Raji (cell line): ENCODE data around the gene RANGRF.

Source experiments
- POLR2A ChIP-seq: IDR thresholded peaks from 2 replicates; pipeline ENCODE4 v1.6.1; 2011; ENCODE audit warnings: low read depth, low read length, control low read depth; ENCODE audit not compliant: insufficient read depth

The RANGRF gene

DNA sequence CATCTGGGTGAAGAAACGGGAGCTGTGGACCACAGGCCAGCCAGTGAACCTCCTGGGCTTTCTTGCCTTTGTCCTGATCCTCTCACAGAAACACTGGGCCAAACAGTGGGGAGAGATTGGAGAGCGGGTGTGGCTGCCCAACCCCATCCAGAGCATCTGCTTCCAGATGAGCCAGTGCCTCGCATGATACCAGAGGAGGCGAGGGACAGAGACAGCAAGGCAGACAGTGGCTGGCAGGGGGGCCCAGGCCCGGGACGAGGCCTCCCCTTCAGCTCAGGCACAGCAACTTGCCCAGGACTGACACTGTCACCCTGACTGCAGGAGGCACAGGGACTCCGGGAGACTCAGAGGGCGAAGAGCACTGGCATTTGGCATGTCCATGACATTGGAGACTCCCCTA, 33.6 kb downstream of the RANGRF start:
- no peak for TF ChIP-seq POLR2A

GRCh38 chr17:8324132-8324531, 35.7 kb downstream of the RANGRF start:
- no peak for TF ChIP-seq POLR2A

DNA sequence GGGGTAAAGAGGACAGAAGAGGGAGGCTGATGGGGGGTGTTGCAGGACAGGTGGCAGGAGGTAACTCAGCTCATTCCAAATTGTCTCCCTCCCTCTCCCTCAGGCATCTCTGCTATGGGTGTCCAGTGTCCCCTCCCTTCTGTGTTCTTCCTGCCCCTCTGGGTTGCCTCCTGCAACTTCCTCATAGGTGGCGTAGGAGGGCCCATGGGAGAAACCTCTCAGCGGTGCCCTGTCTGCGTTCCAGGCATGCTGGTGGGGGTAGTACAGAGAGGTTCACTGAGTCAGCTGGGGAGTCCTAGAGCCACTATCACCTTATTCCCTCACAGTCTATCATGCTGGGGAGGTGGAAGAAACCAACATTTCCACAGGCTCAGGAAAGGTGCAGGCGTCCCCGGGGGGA, 36.5 kb downstream of the RANGRF start:
- TF ChIP-seq POLR2A = no peak

- no peak for TF ChIP-seq POLR2A
Measured at GRCh38 chr17:8326511-8327302, 38.2 kb downstream of the RANGRF start.

DNA sequence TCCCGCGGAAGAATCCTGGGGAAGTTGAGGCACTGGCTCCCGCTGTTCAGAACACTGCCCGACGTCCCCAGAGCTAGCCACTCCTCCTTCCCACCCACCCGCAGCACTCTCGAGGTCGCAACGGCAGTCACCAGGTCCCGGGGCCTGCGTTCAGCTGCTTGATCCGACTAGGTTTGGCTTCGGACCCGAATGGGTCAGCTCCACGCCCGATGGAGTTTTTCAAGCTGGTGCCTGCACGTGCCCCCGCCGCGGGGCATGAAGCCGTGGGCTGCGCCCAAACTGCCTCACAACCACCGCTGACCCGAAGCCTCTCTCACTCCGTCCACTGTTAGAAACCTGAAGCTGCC, 38.8 kb downstream of the RANGRF start:
- no peak for TF ChIP-seq POLR2A

DNA sequence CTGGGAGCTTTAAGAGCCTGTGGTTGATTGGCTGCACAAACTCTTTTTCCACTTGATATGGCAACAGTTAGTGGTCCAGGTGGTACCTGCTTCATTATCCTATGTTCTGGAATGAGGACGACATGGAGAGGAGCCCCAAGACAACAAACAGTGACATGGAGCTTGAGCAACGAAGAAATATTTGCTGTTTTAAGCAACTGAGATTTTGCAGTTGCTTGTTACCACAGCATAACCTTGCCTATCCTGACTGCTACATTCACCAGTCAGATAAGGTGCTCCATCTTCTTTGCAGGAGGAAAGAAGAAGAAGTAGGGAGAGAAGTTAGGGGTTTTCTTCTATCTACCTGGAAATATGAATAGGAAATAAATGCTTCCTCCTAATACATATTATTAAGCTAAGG, 43.7 kb downstream of the RANGRF start:
- TF ChIP-seq POLR2A = no peak

DNA sequence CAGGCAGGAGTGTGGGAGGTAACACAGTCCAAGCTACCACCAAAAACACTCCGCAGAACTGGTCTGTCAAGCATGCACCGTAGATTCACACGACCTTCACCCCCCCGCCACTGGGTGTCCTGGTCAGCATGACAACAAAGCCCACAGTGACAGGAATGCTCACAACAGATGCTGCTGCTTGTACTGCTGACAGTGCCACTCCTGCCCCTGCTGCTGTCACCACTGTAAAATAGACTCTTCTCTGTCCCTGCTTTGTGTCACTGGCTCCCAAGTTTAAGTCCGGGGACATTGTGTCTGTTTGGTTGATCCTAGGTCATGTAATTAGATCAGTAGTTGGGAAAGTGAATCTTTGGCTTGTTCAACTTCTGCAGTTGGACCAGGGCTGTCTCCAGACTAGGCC, 44.2 kb downstream of the RANGRF start:
- no peak for TF ChIP-seq POLR2A

GRCh38 chr17:8333281-8333680, 44.8 kb downstream of the RANGRF start:
- no peak for TF ChIP-seq POLR2A

DNA sequence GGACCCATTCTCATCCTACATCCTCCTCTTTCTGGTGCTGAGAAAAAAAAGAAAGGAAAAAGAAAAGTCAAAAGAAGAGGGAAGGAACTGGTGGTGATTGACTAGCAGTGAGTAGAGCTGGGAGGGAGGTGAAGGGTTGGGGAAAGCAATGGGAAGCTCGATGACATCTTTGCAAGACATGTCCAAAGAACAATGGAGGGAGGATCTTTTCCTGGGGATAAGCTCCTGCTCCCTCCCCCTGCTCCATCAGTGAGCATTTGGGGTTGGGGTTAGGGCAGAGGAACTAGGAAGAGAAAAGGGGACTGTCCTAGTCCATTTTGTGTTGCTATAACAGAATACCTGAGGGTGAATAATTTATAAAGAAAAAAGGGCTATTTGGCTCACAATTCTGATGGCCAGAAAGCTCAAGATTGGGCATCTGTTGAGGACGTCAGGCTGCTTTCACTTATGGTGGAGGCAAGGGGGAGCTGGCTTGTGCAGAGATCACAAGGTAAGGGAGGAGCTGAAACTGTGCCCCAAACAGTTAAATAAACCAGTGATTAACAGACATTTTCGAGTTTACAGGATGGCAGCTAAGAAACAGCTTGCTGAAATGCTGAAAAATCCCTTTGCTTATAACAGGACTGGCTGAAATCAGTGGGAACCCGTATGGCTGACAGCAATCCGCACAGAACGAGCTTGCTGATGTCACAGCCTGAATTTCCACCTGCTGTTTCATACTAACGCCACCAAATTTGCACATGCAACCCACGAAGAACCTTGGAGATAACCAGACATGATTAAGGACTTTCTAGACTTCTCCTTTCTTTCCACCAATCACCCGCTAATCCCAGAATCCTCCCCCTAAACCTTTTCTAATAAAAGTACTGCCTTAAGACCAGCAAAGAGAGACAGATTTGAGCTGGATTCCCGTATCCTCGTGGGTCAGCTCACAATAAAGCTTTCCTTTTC, 49.6 kb downstream of the RANGRF start:
- no peak for TF ChIP-seq POLR2A

DNA sequence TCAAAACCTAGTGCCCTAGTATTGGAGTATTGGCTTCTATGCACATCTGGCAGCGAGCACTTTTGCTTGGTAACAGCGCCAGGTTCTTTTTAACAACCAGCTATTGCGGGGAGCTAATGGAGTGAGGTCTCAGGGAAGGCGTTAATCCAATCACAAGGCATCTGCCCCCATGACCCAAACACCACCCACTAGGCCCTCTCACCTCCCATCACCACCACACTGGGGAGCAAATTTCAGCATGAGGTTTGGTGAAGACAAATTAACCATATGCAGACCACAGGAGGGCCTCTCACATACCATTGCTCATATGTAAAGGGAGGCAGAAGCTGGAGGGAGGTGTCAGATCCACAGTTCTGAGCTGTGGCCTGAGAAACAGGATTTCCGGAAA, 50.3 kb downstream of the RANGRF start:
- TF ChIP-seq POLR2A = no peak

GRCh38 chr17:8339540-8339939, 51.1 kb downstream of the RANGRF start, which contains the start of gene ODF4:
ODF4 (plus strand) TSS chr17:8339840; CDS start chr17:8340052, 212 bp downstream.
- TF ChIP-seq POLR2A = no peak
